Lower leg skin (tissue), 3 donors: ENCODE data around the gene SAMMSON.

Source experiments
- CTCF ChIP-seq, 3 donors: fragments of 450-650 bp; IDR thresholded peaks; one replicate each; pipeline ENCODE4 v1.5.1; 2016; ENCODE audit warnings: antibody characterized with exemption in 3 of 3, mild to moderate bottlenecking in 3 of 3, moderate library complexity in 2 of 3
- POLR2A ChIP-seq, 2 donors: fragments of 450-650 bp; IDR thresholded peaks; one replicate each; pipeline ENCODE4 v1.6.1; 2016 to 2017; ENCODE audit warnings: antibody characterized with exemption in 2 of 2, mild to moderate bottlenecking in 1 of 2, moderate library complexity in 1 of 2

GRCh38 chr3:69985266-69985665 is 14.3 kb upstream of the SAMMSON start:
- TF ChIP-seq POLR2A (IDR thresholded peaks at IDR 0.05) (no peak), CTCF (IDR thresholded peaks at IDR 0.05) (no peak)
